ENCODE results near the gene FSHR.

GRCh38 chr2:49110571-49110970 is 43.7 kb downstream of the FSHR start:
- TF ChIP-seq CTCF (IDR thresholded peaks at IDR 0.05; ENCODE audit: low read depth, low read length, missing input control) (no peak), GABPA (IDR thresholded peaks at IDR 0.05 in 1 of 2, conservative IDR thresholded peaks at IDR 0.05 in 1 of 2) (no peak), MAX (IDR thresholded peaks at IDR 0.05) (no peak), JUND (IDR thresholded peaks at IDR 0.05) (no peak)
